HL-60 (cell line): ENCODE data around the gene NRP2.

Source experiments
- CTCF ChIP-seq: IDR thresholded peaks from one replicate; pipeline ENCODE4 v1.5.1; 2011; ENCODE audit warnings: low read length, control low read depth, inconsistent platforms; ENCODE audit not compliant: insufficient read depth
- GABPA ChIP-seq: IDR thresholded peaks from 2 replicates; pipeline ENCODE4 v1.6.1; 2012; ENCODE audit warnings: low read depth
- POLR2AphosphoS5 ChIP-seq: IDR thresholded peaks from 2 replicates; pipeline ENCODE4 v1.6.1; 2012; ENCODE audit warnings: low read depth
- REST ChIP-seq: IDR thresholded peaks from 2 replicates; pipeline ENCODE4 v1.6.1; 2012; ENCODE audit warnings: low read depth; ENCODE audit not compliant: insufficient replicate concordance

DNA sequence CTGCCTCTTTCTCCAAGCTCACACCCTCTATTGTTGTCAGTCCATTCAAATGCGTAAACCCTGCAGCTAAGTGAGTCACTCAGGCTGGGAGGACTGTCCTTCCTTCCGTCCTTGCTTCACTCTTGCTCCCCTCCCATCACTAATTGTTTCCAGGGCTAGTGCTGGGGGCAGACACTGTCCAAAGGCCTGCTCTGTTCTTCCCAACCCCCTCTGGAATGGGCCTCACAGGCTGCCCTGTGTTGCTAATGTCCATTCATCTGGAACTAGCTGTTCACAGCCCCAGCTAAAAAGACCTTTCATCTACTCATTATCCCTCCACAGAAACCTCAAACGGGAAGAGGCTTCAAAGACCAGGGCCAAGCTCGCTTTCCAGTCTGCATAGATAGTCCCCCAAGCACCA, 31.9 kb upstream of the NRP2 start:
- TF ChIP-seq CTCF = no peak
- TF ChIP-seq POLR2AphosphoS5 = no peak
- no peak for TF ChIP-seq GABPA
- no peak for TF ChIP-seq REST
